Sigmoid colon (tissue), 4 donors: ENCODE results near the gene ZNF219.

Experiments
- CTCF ChIP-seq, 4 experiments: fragments of 450-650 bp in 3 of 4; fragments of 200-600 bp in 1 of 4; IDR thresholded peaks; one replicate each; pipeline ENCODE4 v1.5.1; 2016 to 2019; ENCODE audit warnings: antibody characterized with exemption in 4 of 4, mild to moderate bottlenecking in 3 of 4, moderate library complexity in 2 of 4
- POLR2A ChIP-seq, 2 donors: fragments of 450-650 bp; IDR thresholded peaks; one replicate each; pipeline ENCODE4 v1.6.1; 2016; ENCODE audit warnings: antibody characterized with exemption in 2 of 2, mild to moderate bottlenecking in 2 of 2, moderate library complexity in 2 of 2
- POLR2AphosphoS5 ChIP-seq, 4 donors: sonication (generic); formaldehyde crosslinking; IDR thresholded peaks; one replicate each; pipeline ENCODE4 v1.6.1; 2017; ENCODE audit warnings: antibody characterized with exemption in 4 of 4

- TF ChIP-seq CTCF (IDR thresholded peaks at IDR 0.05) (no peak), POLR2A (IDR thresholded peaks at IDR 0.05) (no peak), POLR2AphosphoS5 (IDR thresholded peaks at IDR 0.05) (no peak)
Observed at GRCh38 chr14:21053184-21054122, 45.0 kb downstream of the ZNF219 start.
